MM.1S (cell line): ENCODE results near the gene SEL1L.

ENCODE experiments used
- EZH2 ChIP-seq: fragments of 300-600 bp; sonication (generic); optimal IDR thresholded peaks from 2 replicates; pipeline ENCODE3; 2017; ENCODE audit warnings: low read depth, mild to moderate bottlenecking, antibody characterized with exemption, low read length, mixed read lengths
- TF ChIP-seq, protein P1 (sequence below): fragments of 300-600 bp; sonication (generic); IDR thresholded peaks from 2 replicates; pipeline ENCODE4 v1.5.1; 2016; ENCODE audit warnings: antibody characterized with exemption, low read length, mixed read lengths

DNA sequence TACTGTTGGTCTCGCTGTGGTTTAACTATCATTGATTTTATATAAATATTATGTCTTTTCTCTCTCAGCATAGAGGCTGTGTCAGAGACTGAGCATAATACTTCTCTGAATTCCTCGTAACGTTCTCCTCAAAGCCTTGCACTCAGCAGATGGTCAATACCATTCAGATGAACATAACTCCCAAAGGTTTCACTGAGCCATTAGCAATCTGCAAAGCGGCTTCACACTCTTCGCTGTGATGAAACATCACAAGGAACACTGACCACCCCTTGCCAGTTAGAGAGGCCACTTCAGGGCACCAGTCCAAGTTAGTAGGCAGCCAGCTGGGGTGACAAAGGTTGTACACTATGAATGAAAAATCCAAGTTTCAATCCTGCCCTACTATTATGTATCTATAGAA lies 103.4 kb downstream of the SEL1L start:
- TF ChIP-seq, protein P1, sequence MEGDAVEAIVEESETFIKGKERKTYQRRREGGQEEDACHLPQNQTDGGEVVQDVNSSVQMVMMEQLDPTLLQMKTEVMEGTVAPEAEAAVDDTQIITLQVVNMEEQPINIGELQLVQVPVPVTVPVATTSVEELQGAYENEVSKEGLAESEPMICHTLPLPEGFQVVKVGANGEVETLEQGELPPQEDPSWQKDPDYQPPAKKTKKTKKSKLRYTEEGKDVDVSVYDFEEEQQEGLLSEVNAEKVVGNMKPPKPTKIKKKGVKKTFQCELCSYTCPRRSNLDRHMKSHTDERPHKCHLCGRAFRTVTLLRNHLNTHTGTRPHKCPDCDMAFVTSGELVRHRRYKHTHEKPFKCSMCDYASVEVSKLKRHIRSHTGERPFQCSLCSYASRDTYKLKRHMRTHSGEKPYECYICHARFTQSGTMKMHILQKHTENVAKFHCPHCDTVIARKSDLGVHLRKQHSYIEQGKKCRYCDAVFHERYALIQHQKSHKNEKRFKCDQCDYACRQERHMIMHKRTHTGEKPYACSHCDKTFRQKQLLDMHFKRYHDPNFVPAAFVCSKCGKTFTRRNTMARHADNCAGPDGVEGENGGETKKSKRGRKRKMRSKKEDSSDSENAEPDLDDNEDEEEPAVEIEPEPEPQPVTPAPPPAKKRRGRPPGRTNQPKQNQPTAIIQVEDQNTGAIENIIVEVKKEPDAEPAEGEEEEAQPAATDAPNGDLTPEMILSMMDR, result no peak
- no peak for TF ChIP-seq EZH2
